Fibroblast of lung (primary cell): ENCODE measurements around the gene SVIP.

Experiments used
- CTCF ChIP-seq, 2 donors: IDR thresholded peaks in 1 of 2; conservative IDR thresholded peaks in 1 of 2; 1 replicate in 1 of 2; 2 replicates in 1 of 2; pipeline ENCODE4 v1.5.1; 2011 to 2012; ENCODE audit warnings: low read length in 2 of 2, control low read depth in 1 of 2, inconsistent platforms in 1 of 2, low read depth in 1 of 2, mild to moderate bottlenecking in 1 of 2
- EZH2 ChIP-seq: IDR thresholded peaks from 2 replicates; pipeline ENCODE4 v1.5.1; 2012; ENCODE audit warnings: low read length, control low read depth, mild to moderate bottlenecking; ENCODE audit errors: missing control alignments

- TF ChIP-seq CTCF (conservative IDR thresholded peaks at IDR 0.05 in 1 of 2, IDR thresholded peaks at IDR 0.05 in 1 of 2; ENCODE audit: low read depth in 1 of 2, low read length in 2 of 2) (no peak), EZH2 (no peak)
Measured at GRCh38 chr11:22786475-22786874, 43.1 kb downstream of the SVIP start.
